Measurements from ENCODE around the gene GALNT7.

Gene GALNT7

GRCh38 chr4:173330590-173330989 is 162.0 kb downstream of the GALNT7 start:
- Histone ChIP-seq H3K36me3 (replicated peaks) (no peaks in the 10 kb centered on the region), H3K4me3 (ENCODE audit: low read depth, low read length) (no peak overlapping the region), H3K27me3 (replicated peaks) (no peaks in the 10 kb centered on the region), H3K27ac (no peak overlapping the region)
- in situ Hi-C loops (cut with HindIII; ENCODE audit: low pct_ligation_motif_present, low sequenced_read_pairs): no loop called here
- no peak for TF ChIP-seq CTCF (IDR thresholded peaks at IDR 0.05; ENCODE audit: low read depth, low read length, missing control alignments)
- DNase-seq: no peak

DNA sequence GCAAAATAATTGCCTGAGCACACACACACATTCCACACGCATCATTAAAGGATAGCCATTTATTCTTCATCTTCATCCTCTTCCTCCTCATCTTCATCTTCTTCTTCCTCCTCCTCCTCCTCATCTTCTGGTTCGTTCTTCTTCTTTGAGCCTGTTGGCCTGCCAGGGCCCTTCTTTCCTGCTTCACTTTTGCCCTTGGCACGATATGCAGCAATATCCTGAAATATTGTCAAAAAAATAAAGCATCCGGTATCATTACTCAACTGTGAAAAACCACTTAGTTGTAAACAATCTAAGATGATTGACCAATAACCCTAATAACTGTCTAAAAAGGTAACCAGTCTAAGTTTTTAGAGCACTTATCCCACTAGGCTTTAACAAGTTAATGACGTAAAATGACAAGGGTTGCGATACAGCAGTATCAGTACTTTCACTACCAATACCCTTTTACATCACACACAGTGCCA is 163.4 kb downstream of the GALNT7 start:
- DNase-seq: no peak
- Histone ChIP-seq H3K36me3 (replicated peaks) (no peaks in the 10 kb centered on the region), H3K4me3 (ENCODE audit: low read depth, low read length) (peak overlapping the region; percentile 94), H3K27me3 (replicated peaks) (no peaks in the 10 kb centered on the region), H3K27ac (no peak overlapping the region)
- in situ Hi-C loops (cut with HindIII; ENCODE audit: low pct_ligation_motif_present, low sequenced_read_pairs): no loop called here
- no peak for TF ChIP-seq CTCF (IDR thresholded peaks at IDR 0.05; ENCODE audit: low read depth, low read length, missing control alignments)

DNA sequence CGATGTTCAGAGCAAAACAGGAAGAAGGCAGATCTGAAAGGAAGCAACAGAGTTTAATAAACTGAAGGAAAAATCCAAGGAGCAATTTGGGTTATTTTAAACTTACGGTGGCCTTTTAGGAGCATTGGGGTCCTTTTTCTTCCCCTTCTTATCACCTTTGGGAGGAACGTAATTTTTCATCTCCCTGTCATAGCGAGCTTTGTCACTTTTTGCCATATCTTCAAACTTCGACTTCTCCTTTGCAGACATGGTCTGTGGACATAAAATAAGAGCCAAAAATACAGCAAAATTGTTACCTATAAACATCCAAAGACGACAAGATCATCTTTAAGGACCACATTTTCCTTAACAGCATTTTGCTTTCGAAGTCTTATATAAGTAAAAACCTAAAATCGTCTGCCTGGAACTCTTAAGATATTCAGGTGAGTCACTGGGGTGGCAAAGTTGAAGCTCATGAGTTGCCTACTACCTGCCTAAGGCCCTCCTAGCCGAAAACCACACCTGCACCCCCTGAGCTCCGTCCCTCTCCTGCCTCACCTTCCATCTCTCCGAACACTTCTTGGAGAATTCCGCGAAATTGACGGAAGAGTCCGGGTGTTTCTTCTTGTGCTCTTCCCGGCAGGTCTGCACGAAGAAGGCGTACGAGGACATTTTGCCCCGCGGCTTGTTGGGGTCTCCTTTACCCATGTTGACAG is 164.5 kb downstream of the GALNT7 start:
- Histone ChIP-seq H3K36me3 (replicated peaks) (no peaks in the 10 kb centered on the region), H3K27me3 (replicated peaks) (no peaks in the 10 kb centered on the region), H3K4me3 (ENCODE audit: low read depth, low read length) (peak overlapping the region; percentile 94), H3K27ac (peak overlapping the region; percentile 98)
- no peak for DNase-seq
- TF ChIP-seq CTCF (IDR thresholded peaks at IDR 0.05; ENCODE audit: low read depth, low read length, missing control alignments): no peak
- in situ Hi-C loops (cut with HindIII; ENCODE audit: low pct_ligation_motif_present, low sequenced_read_pairs): no loop called here

DNA sequence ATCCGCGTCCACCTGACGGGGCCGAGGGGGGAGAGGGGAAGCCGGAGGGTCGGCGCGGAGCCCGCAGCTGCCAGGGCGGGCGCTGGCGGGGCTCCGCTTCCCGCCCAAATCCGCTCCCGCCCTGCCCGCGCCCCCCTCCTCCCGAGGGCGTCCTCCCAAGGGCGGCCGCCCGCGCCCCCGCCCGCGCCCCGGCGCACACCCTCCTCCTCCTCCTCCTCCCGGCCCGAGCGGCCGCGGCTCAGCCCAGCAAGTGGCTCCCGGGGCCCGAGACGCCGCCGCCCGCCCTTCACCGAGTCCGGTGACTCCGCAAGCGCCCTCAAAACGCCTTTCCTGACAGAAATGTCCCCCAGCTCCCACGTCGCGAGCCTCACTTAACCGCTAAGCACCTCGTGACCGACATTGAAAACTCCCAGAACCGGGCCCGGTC is 165.1 kb downstream of the GALNT7 start:
- Histone ChIP-seq H3K27me3 (replicated peaks) (no peaks in the 10 kb centered on the region), H3K27ac (peak overlapping the region; percentile 98), H3K36me3 (replicated peaks) (no peaks in the 10 kb centered on the region), H3K4me3 (ENCODE audit: low read depth, low read length) (peak overlapping the region; percentile 94)
- DNase-seq: no peak
- no peak for TF ChIP-seq CTCF (IDR thresholded peaks at IDR 0.05; ENCODE audit: low read depth, low read length, missing control alignments)
- in situ Hi-C loops (cut with HindIII; ENCODE audit: low pct_ligation_motif_present, low sequenced_read_pairs): no loop called here

GRCh38 chr4:173334085-173334890 is 165.7 kb downstream of the GALNT7 start, which contains the start of gene HMGB2:
Gene HMGB2 (minus strand): TSS chr4:173334358. CDS start chr4:173333649, 709 bp downstream.
- Histone ChIP-seq H3K27me3 (replicated peaks) (no peaks in the 10 kb centered on the region), H3K4me3 (ENCODE audit: low read depth, low read length) (peak within 1 kb of the TSS; percentile 94), H3K27ac (peak within 1 kb of the TSS; percentile 98), H3K36me3 (replicated peaks) (no peaks in the 10 kb centered on the region)
- TF ChIP-seq CTCF (IDR thresholded peaks at IDR 0.05; ENCODE audit: low read depth, low read length, missing control alignments): no peak
- in situ Hi-C loops (cut with HindIII; ENCODE audit: low pct_ligation_motif_present, low sequenced_read_pairs): no loop called here
- DNase-seq: peak; percentile 100

Measured in brain microvascular endothelial cell (primary cell).